Neuron (in vitro differentiated cells): ENCODE results near the gene ABLIM1.

Experiments used
- H2AFZ ChIP-seq: one replicate; pipeline ENCODE4 v1.6.1; 2013; ENCODE audit warnings: low read depth, mild to moderate bottlenecking, inconsistent platforms, low read length, moderate library complexity
- H3K27me3 ChIP-seq: one replicate; pipeline ENCODE4 v1.6.1; 2013; ENCODE audit warnings: low read length; ENCODE audit not compliant: insufficient read depth
- H3K36me3 ChIP-seq: one replicate; pipeline ENCODE4 v1.6.1; 2013; ENCODE audit warnings: low read length; ENCODE audit not compliant: insufficient read depth
- H3K4me1 ChIP-seq: one replicate; pipeline ENCODE4 v1.6.1; 2013; ENCODE audit warnings: low read length; ENCODE audit not compliant: insufficient read depth
- H3K4me3 ChIP-seq: 2 replicates; pipeline ENCODE4 v1.5.1; 2013; ENCODE audit warnings: mild to moderate bottlenecking, low read length, moderate library complexity
- H3K9me3 ChIP-seq: one replicate; pipeline ENCODE4 v1.6.1; 2013; ENCODE audit warnings: low read length

The ABLIM1 gene

GRCh38 chr10:114600057-114600456 lies 58.0 kb downstream of the ABLIM1 start:
- no peaks in the 10 kb centered on the region for H3K36me3 ChIP-seq
- H3K9me3 ChIP-seq, result no peaks in the 10 kb centered on the region
- no peak overlapping the region for H2AFZ ChIP-seq

GRCh38 chr10:114596793-114597192 lies 61.3 kb downstream of the ABLIM1 start:
- no peaks in the 10 kb centered on the region for H3K27me3 ChIP-seq
- H3K4me3 ChIP-seq, result no peak overlapping the region
- H3K9me3 ChIP-seq, result no peaks in the 10 kb centered on the region
- no peak overlapping the region for H2AFZ ChIP-seq
- no peaks in the 10 kb centered on the region for H3K4me1 ChIP-seq
- H3K36me3 ChIP-seq, result no peaks in the 10 kb centered on the region

More at GRCh38 chr10:114600057-114600456, 58.0 kb downstream of the ABLIM1 start:
- Histone ChIP-seq H3K4me3 (no peak overlapping the region), H3K4me1 (no peaks in the 10 kb centered on the region), H3K27me3 (no peaks in the 10 kb centered on the region)

GRCh38 chr10:114593816-114594468 lies 64.1 kb downstream of the ABLIM1 start:
- Histone ChIP-seq H3K27me3 (no peaks in the 10 kb centered on the region), H3K36me3 (no peaks in the 10 kb centered on the region), H3K4me1 (no peaks in the 10 kb centered on the region), H3K4me3 (no peak overlapping the region), H3K9me3 (no peaks in the 10 kb centered on the region), H2AFZ (no peak overlapping the region)

GRCh38 chr10:114593240-114593792 lies 64.8 kb downstream of the ABLIM1 start:
- no peaks in the 10 kb centered on the region for H3K4me1 ChIP-seq
- H3K27me3 ChIP-seq, result no peaks in the 10 kb centered on the region
- H3K36me3 ChIP-seq, result no peaks in the 10 kb centered on the region
- no peak overlapping the region for H3K4me3 ChIP-seq
- no peaks in the 10 kb centered on the region for H3K9me3 ChIP-seq
- H2AFZ ChIP-seq, result no peak overlapping the region

DNA sequence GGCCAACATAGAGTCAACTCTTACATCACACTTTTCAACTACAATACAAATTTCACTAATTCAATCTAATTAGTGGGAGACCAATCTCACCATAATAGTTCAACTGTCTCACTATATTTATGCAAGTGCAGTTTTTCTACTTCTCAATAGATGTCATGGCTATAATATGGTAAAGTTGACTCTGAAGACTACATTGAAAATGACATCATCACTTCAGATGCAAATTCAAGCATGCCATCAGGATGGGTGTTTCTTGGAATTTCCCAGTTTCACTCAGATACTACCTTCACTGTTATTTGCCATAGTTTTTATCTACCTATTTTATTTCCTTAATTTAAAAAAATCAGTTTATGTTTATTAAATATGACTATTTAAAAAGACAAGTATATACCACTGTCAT lies 67.1 kb downstream of the ABLIM1 start:
- Histone ChIP-seq H3K4me1 (no peaks in the 10 kb centered on the region), H3K27me3 (no peaks in the 10 kb centered on the region), H3K36me3 (no peaks in the 10 kb centered on the region), H3K9me3 (no peaks in the 10 kb centered on the region), H3K4me3 (no peak overlapping the region), H2AFZ (no peak overlapping the region)

DNA sequence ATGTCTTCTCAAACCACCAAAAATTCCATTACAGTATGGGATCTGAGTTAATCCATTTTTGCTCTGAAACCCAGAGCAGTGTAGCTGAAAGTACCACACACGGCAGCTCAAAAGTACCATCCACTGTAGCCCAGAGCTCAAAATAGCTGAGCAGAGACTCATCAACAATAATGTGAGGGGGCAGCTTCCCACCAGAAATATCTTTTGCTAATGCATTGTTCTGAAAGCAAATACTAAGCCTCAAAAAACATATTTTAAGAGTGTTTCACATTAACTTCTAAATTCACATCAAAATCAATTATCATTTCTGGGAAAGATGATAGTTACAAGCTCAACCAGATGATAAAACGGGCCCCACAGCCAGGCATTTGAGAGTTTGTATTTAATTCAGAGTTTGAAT lies 73.7 kb downstream of the ABLIM1 start:
- Histone ChIP-seq H3K36me3 (no peaks in the 10 kb centered on the region), H3K4me3 (no peak overlapping the region), H3K9me3 (no peaks in the 10 kb centered on the region), H2AFZ (no peak overlapping the region), H3K27me3 (no peaks in the 10 kb centered on the region), H3K4me1 (no peaks in the 10 kb centered on the region)

DNA sequence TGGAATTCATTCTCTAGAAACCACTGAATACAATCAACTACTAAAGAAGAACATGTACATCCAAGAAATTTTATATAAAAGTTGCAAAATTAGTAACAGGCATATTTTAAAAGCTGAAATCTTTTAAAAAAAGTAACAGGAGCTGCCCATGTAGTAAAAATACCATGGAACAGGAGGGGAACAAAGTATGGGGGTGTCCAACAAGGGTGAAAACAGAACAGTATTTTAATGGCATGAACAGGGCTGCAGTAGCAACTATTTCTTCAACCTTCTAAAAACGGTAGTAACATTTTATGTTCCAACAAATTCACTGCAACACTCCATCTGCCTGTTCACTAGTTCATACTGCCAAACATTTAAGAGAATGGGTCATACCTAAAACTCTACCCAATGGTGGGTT lies 77.0 kb downstream of the ABLIM1 start:
- no peak overlapping the region for H2AFZ ChIP-seq
- no peaks in the 10 kb centered on the region for H3K36me3 ChIP-seq
- no peaks in the 10 kb centered on the region for H3K27me3 ChIP-seq
- no peaks in the 10 kb centered on the region for H3K4me1 ChIP-seq
- H3K4me3 ChIP-seq, result no peak overlapping the region
- H3K9me3 ChIP-seq, result no peaks in the 10 kb centered on the region

DNA sequence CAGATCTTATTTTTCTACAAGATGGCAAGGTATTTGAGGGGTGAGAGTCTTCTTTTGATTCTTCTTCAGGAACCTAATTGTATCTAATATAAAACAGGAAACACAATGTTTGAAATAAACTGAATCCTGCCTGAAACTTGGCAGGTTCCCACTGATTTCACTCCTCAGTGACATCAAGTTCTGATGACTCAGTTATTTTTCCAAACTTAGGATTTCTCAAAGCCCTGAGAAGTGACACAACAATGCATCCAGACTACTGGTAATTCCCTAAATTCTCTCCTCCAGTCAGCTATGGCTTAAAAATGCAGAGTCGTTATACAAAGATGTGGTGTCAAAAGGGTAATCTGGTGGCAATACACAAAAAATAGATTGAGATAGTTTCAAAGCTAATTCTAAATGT lies 80.9 kb downstream of the ABLIM1 start:
- Histone ChIP-seq H2AFZ (no peak overlapping the region), H3K4me3 (no peak overlapping the region), H3K4me1 (no peaks in the 10 kb centered on the region), H3K27me3 (no peaks in the 10 kb centered on the region), H3K36me3 (no peaks in the 10 kb centered on the region), H3K9me3 (no peaks in the 10 kb centered on the region)

DNA sequence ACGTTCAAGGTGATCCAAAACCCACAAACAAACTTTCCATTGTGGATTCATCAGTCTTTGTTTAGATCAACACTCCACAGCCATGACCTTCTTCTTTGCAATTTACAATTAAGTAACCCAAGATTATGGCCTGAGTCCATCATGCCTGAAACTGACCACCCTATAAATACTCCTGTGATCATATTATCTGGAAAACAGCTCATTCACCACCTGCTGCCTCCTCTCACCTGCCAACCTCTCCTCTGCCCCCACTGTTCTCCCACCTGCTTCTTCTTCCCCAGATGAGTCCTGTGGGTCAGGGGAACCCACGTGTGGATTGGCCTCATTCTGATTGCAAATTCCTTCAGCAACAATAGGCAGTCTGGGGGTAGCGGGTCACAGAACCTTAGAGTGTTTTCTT lies 81.4 kb downstream of the ABLIM1 start:
- Histone ChIP-seq H2AFZ (no peak overlapping the region), H3K36me3 (no peaks in the 10 kb centered on the region), H3K9me3 (no peaks in the 10 kb centered on the region), H3K4me1 (no peaks in the 10 kb centered on the region), H3K4me3 (no peak overlapping the region), H3K27me3 (no peaks in the 10 kb centered on the region)

- no peak overlapping the region for H3K4me3 ChIP-seq
- no peaks in the 10 kb centered on the region for H3K27me3 ChIP-seq
- no peak overlapping the region for H2AFZ ChIP-seq
- no peaks in the 10 kb centered on the region for H3K9me3 ChIP-seq
- H3K36me3 ChIP-seq, result no peaks in the 10 kb centered on the region
- no peaks in the 10 kb centered on the region for H3K4me1 ChIP-seq
These were observed 82.0 kb downstream of the ABLIM1 start for GRCh38 chr10:114576132-114576487.

GRCh38 chr10:114575417-114576131 lies 82.5 kb downstream of the ABLIM1 start:
- no peak overlapping the region for H3K4me3 ChIP-seq
- no peaks in the 10 kb centered on the region for H3K9me3 ChIP-seq
- no peak overlapping the region for H2AFZ ChIP-seq
- H3K4me1 ChIP-seq, result no peaks in the 10 kb centered on the region
- no peaks in the 10 kb centered on the region for H3K27me3 ChIP-seq
- H3K36me3 ChIP-seq, result no peaks in the 10 kb centered on the region

DNA sequence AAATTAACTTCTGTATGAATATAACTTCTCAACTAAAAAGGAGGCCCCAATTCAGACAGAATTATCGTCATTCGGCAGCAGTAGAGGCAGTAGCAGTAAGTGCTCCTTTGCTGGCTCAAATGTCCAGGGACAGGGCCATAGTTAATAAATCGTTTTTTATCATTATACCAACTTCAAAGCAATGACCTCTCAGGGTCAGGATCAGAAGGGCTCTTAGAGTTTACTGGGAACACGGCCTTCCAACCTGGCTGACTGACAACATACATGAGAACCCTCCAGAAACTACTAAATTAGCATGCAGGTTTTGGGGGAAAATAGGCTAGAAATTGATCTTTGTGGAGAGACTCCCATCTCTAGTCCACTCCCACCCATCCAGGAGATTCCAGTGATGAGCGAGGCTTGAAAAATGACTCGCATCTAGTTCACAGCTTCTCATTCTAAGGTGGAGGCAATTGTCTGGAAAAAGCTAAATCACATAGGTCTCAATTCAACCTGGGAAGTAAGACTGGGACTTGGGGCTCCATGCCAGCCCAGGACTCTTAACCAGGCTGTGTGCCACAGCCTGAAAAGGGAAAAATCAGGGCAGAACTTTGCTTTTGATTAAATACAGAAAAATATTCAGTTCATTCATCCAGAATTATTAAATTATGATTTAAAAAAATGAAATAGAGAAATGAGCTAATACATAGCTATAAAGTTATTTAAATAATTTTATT lies 84.6 kb downstream of the ABLIM1 start:
- Histone ChIP-seq H3K4me3 (no peak overlapping the region), H3K4me1 (no peaks in the 10 kb centered on the region), H2AFZ (no peak overlapping the region), H3K9me3 (no peaks in the 10 kb centered on the region), H3K36me3 (no peaks in the 10 kb centered on the region), H3K27me3 (no peaks in the 10 kb centered on the region)

GRCh38 chr10:114571316-114571999 lies 86.6 kb downstream of the ABLIM1 start:
- Histone ChIP-seq H3K4me1 (no peaks in the 10 kb centered on the region), H3K36me3 (no peaks in the 10 kb centered on the region), H3K9me3 (no peaks in the 10 kb centered on the region), H3K4me3 (no peak overlapping the region), H2AFZ (no peak overlapping the region), H3K27me3 (no peaks in the 10 kb centered on the region)
